Loucy (cell line): ENCODE data around the gene PAM.

Experiments used
- H2AFZ ChIP-seq: fragments of 200-600 bp; sonication (generic); 2 replicates; pipeline ENCODE4 v1.6.0; 2016; ENCODE audit warnings: antibody characterized with exemption, mild to moderate bottlenecking, low read length, moderate library complexity
- H3F3A ChIP-seq: fragments of 200-600 bp; 2 replicates; pipeline ENCODE4 v1.6.0; 2016; ENCODE audit warnings: antibody characterized with exemption, low read depth, mild to moderate bottlenecking
- H3K27me3 ChIP-seq: fragments of 200-600 bp; sonication (generic); 2 replicates; pipeline ENCODE4 v1.6.1; 2014; ENCODE audit warnings: low read length, mild to moderate bottlenecking; ENCODE audit not compliant: insufficient read depth, poor library complexity, severe bottlenecking
- H3K36me3 ChIP-seq: fragments of 200-600 bp; sonication (generic); 2 replicates; pipeline ENCODE4 v1.6.1; 2016; ENCODE audit warnings: low read length; ENCODE audit not compliant: insufficient read depth
- H3K4me1 ChIP-seq: fragments of 200-600 bp; sonication (generic); 2 replicates; pipeline ENCODE4 v1.5.1; 2014; ENCODE audit warnings: low read length, mild to moderate bottlenecking; ENCODE audit not compliant: insufficient read depth, poor library complexity, severe bottlenecking
- H3K4me2 ChIP-seq: fragments of 200-600 bp; sonication (generic); 2 replicates; pipeline ENCODE4 v1.6.0; 2014; ENCODE audit warnings: antibody characterized with exemption, low read length, low read depth, mild to moderate bottlenecking; ENCODE audit not compliant: poor library complexity, severe bottlenecking
- H3K4me3 ChIP-seq: fragments of 200-600 bp; sonication (generic); 2 replicates; pipeline ENCODE4 v1.5.1; 2014; ENCODE audit warnings: low read length, mild to moderate bottlenecking, mixed read lengths; ENCODE audit not compliant: poor library complexity, severe bottlenecking
- H3K79me2 ChIP-seq: fragments of 200-600 bp; sonication (generic); 2 replicates; pipeline ENCODE4 v1.6.1; 2014; ENCODE audit warnings: low read length; ENCODE audit not compliant: insufficient read depth
- H3K9ac ChIP-seq: fragments of 200-600 bp; sonication (generic); 2 replicates; pipeline ENCODE4 v1.6.0; 2014; ENCODE audit warnings: mild to moderate bottlenecking, low read depth, low read length, moderate library complexity; ENCODE audit not compliant: poor library complexity, severe bottlenecking
- H3K9me2 ChIP-seq: fragments of 200-600 bp; sonication (generic); replicated peaks from 2 replicates; pipeline ENCODE4 v1.6.1; 2016; ENCODE audit warnings: low read depth, low read length, mixed read lengths
- H3K9me3 ChIP-seq: fragments of 200-600 bp; sonication (generic); 2 replicates; pipeline ENCODE4 v1.6.1; 2014; ENCODE audit warnings: mild to moderate bottlenecking, antibody characterized with exemption, low read length, low read depth; ENCODE audit not compliant: insufficient read depth
- H4K20me1 ChIP-seq: fragments of 200-600 bp; sonication (generic); 2 replicates; pipeline ENCODE4 v1.6.0; 2014; ENCODE audit warnings: antibody characterized with exemption, low read length, mild to moderate bottlenecking; ENCODE audit not compliant: insufficient read depth, poor library complexity, severe bottlenecking
- CTCF ChIP-seq: fragments of 200-600 bp; sonication (generic); conservative IDR thresholded peaks from 2 replicates; pipeline ENCODE4 v1.5.1; 2014; ENCODE audit warnings: mild to moderate bottlenecking, antibody characterized with exemption, low read length
- EZH2phosphoT487 ChIP-seq: fragments of 200-600 bp; IDR thresholded peaks from 2 replicates; pipeline ENCODE4 v1.6.1; 2018; ENCODE audit warnings: antibody characterized with exemption, mild to moderate bottlenecking, moderate library complexity, borderline replicate concordance

The PAM gene

GRCh38 chr5:102834438-102834964 is 79.4 kb downstream of the PAM start:
- Histone ChIP-seq H3K9ac (peak overlapping the region; percentile 46), H3K9me3 (no peaks in the 10 kb centered on the region), H4K20me1 (no peaks in the 10 kb centered on the region), H3K4me3 (peak overlapping the region; percentile 14), H3K27me3 (no peaks in the 10 kb centered on the region), H3F3A (no peaks in the 10 kb centered on the region), H3K4me1 (peaks cover 48% of the 10 kb centered on the region), H3K9me2 (no peaks in the 10 kb centered on the region), H3K36me3 (no peaks in the 10 kb centered on the region), H3K79me2 (no peaks in the 10 kb centered on the region), H3K4me2 (peak overlapping the region; percentile 48), H2AFZ (no peak overlapping the region)
- no peak for TF ChIP-seq EZH2phosphoT487
- no peak for TF ChIP-seq CTCF

GRCh38 chr5:102835717-102836116 is 80.6 kb downstream of the PAM start:
- H3K4me1 ChIP-seq = peaks cover 48% of the 10 kb centered on the region
- H3K9ac ChIP-seq = peak overlapping the region; percentile 2
- peak overlapping the region; percentile 48 for H3K4me2 ChIP-seq
- H3K9me3 ChIP-seq = no peaks in the 10 kb centered on the region
- H2AFZ ChIP-seq = no peak overlapping the region
- no peak overlapping the region for H3K4me3 ChIP-seq
- no peaks in the 10 kb centered on the region for H4K20me1 ChIP-seq
- H3F3A ChIP-seq = no peaks in the 10 kb centered on the region
- no peaks in the 10 kb centered on the region for H3K36me3 ChIP-seq
- no peaks in the 10 kb centered on the region for H3K79me2 ChIP-seq
- no peaks in the 10 kb centered on the region for H3K9me2 ChIP-seq
- H3K27me3 ChIP-seq = no peaks in the 10 kb centered on the region
- TF ChIP-seq EZH2phosphoT487 = no peak
- no peak for TF ChIP-seq CTCF

- H2AFZ ChIP-seq = no peak overlapping the region
- H3K4me3 ChIP-seq = no peak overlapping the region
- no peak for TF ChIP-seq EZH2phosphoT487
- no peak for TF ChIP-seq CTCF
- no peaks in the 10 kb centered on the region for H3K9me2 ChIP-seq
- H4K20me1 ChIP-seq = no peaks in the 10 kb centered on the region
- H3K4me1 ChIP-seq = peaks cover 20% of the 10 kb centered on the region
- no peaks in the 10 kb centered on the region for H3F3A ChIP-seq
- no peaks in the 10 kb centered on the region for H3K9me3 ChIP-seq
- no peaks in the 10 kb centered on the region for H3K27me3 ChIP-seq
- H3K36me3 ChIP-seq = no peaks in the 10 kb centered on the region
- no peak overlapping the region for H3K9ac ChIP-seq
- no peak overlapping the region for H3K4me2 ChIP-seq
- H3K79me2 ChIP-seq = no peaks in the 10 kb centered on the region
Observed at GRCh38 chr5:102841021-102841420, 85.9 kb downstream of the PAM start.
